ENCODE measurements around the gene SMIM22.
A peak's percentile ranks its signal among the peaks of the same experiment; 100 is the strongest.

The SMIM22 gene

DNA sequence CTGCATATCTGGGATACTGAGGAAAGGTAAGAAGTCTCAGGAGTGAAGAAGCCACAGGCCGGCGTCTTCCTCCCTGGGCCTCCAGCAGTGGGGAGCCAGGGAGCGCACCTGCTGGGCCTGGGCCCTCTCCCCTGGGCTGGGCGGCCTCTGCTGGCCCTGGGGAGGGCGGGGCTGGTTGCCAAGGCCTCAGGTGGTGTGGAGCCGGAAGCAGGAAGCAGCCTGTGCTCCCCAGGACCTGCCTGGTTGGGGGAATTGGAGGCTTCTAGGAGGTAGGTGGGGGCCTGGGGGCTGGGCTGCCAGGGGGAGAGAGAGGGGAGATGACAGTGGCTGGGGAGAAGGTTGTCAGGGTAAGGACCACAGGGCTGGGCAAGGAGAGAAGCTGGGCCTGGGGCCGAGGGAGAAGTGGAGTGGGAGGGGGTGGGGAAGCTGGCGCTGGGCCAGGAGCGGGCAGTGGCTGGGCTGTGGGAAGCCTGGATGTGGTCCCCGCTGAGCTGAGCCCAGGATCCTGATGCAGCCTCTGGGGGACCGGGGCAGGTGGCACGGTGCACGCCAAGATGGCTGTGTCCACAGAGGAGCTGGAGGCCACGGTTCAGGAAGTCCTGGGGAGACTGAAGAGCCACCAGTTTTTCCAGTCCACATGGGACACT is at the start of gene SMIM22:
TSS of gene SMIM22 (plus strand) at position 189 of the 647 bp plus-strand sequence. CDS start at position 555, 366 bp downstream.
- Mint-ChIP-seq H3K27me3 (ENCODE audit: low read depth) (no peaks in the 10 kb centered on the region), H3K36me3 (ENCODE audit: low read depth) (peaks cover 4% of the 10 kb centered on the region), H3K27ac (no peak within 1 kb of the TSS), H3K4me3 (no peak within 1 kb of the TSS), H3K4me1 (peaks cover under 1% of the 10 kb centered on the region), H3K9me3 (no peaks in the 10 kb centered on the region)
- TF ChIP-seq, protein P1, sequence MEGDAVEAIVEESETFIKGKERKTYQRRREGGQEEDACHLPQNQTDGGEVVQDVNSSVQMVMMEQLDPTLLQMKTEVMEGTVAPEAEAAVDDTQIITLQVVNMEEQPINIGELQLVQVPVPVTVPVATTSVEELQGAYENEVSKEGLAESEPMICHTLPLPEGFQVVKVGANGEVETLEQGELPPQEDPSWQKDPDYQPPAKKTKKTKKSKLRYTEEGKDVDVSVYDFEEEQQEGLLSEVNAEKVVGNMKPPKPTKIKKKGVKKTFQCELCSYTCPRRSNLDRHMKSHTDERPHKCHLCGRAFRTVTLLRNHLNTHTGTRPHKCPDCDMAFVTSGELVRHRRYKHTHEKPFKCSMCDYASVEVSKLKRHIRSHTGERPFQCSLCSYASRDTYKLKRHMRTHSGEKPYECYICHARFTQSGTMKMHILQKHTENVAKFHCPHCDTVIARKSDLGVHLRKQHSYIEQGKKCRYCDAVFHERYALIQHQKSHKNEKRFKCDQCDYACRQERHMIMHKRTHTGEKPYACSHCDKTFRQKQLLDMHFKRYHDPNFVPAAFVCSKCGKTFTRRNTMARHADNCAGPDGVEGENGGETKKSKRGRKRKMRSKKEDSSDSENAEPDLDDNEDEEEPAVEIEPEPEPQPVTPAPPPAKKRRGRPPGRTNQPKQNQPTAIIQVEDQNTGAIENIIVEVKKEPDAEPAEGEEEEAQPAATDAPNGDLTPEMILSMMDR (IDR thresholded peaks at IDR 0.05; ENCODE audit: unreplicated experiment in 3 of 3), result no peak

DNA sequence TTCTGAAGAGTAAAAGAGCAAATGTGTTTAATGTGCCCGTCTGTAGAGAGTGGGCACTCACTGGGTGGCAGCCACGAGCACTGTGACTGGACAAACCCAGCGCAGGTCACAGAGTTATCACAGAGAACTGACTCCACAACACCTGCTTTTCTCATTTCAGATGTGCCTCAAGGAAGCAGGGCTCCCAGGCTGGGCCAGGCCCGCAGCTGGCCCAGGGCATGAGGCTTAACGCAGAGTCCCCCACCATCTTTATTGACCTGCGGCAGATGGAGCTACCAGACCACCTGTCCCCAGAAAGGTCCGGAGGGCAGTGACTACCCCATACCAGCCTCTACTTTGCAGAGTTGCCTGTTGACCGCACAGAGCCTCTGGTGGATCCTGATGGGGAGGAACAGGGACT is 49.0 kb upstream of the SMIM22 start:
- H3K4me3 Mint-ChIP-seq, result no peak overlapping the region
- H3K9me3 Mint-ChIP-seq, result no peaks in the 10 kb centered on the region
- H3K4me1 Mint-ChIP-seq, result peaks cover 16% of the 10 kb centered on the region

GRCh38 chr16:4746991-4747574 is 48.1 kb upstream of the SMIM22 start:
- TF ChIP-seq, protein P1 (IDR thresholded peaks at IDR 0.05; ENCODE audit: unreplicated experiment in 3 of 3), result no peak
- Mint-ChIP-seq H3K9me3 (no peaks in the 10 kb centered on the region), H3K4me1 (peaks cover 16% of the 10 kb centered on the region), H3K4me3 (no peak overlapping the region), H3K27ac (no peak overlapping the region), H3K27me3 (ENCODE audit: low read depth) (no peaks in the 10 kb centered on the region), H3K36me3 (ENCODE audit: low read depth) (peaks cover 14% of the 10 kb centered on the region)

More for the DNA sequence above, 49.0 kb upstream of the SMIM22 start:
- Mint-ChIP-seq H3K36me3 (ENCODE audit: low read depth) (peaks cover 8% of the 10 kb centered on the region), H3K27me3 (ENCODE audit: low read depth) (no peaks in the 10 kb centered on the region), H3K27ac (peak overlapping the region in 1 of 3 experiments; percentile 53)
- TF ChIP-seq, protein P1 (IDR thresholded peaks at IDR 0.05; ENCODE audit: unreplicated experiment in 3 of 3), result no peak

GRCh38 chr16:4747906-4748681 is 47.1 kb upstream of the SMIM22 start:
- no peaks in the 10 kb centered on the region for H3K9me3 Mint-ChIP-seq
- H3K4me3 Mint-ChIP-seq, result no peak overlapping the region
- H3K27ac Mint-ChIP-seq, result peak overlapping the region in 2 of 3 experiments; percentile 15 to 52
- TF ChIP-seq, protein P1 (IDR thresholded peaks at IDR 0.05; ENCODE audit: unreplicated experiment in 3 of 3), result no peak
- peaks cover 18% of the 10 kb centered on the region for H3K36me3 Mint-ChIP-seq (ENCODE audit: low read depth)
- H3K27me3 Mint-ChIP-seq (ENCODE audit: low read depth), result no peaks in the 10 kb centered on the region
- peaks cover 16% of the 10 kb centered on the region for H3K4me1 Mint-ChIP-seq

GRCh38 chr16:4748682-4749411 is 46.3 kb upstream of the SMIM22 start:
- H3K36me3 Mint-ChIP-seq (ENCODE audit: low read depth), result peaks cover 25% of the 10 kb centered on the region
- no peaks in the 10 kb centered on the region for H3K9me3 Mint-ChIP-seq
- no peaks in the 10 kb centered on the region for H3K27me3 Mint-ChIP-seq (ENCODE audit: low read depth)
- peaks cover 16% of the 10 kb centered on the region for H3K4me1 Mint-ChIP-seq
- TF ChIP-seq, protein P1 (IDR thresholded peaks at IDR 0.05; ENCODE audit: unreplicated experiment in 3 of 3), result no peak
- no peak overlapping the region for H3K4me3 Mint-ChIP-seq
- H3K27ac Mint-ChIP-seq, result peak overlapping the region in 1 of 3 experiments; percentile 38
